ENCODE data around the gene CRIM1.

- TF ChIP-seq CTCF (IDR thresholded peaks at IDR 0.05): no peak
- no peak for TF ChIP-seq MAZ (IDR thresholded peaks at IDR 0.05; ENCODE audit: borderline replicate concordance, low read depth, low read length)
Measured at GRCh38 chr2:36523153-36523552, 167.6 kb downstream of the CRIM1 start.
